SIG-M5 (cell line): ENCODE data around the gene SPINK4.

Source experiments
- DNase-seq: peaks from one replicate; lab custom pipeline; 2025; lab: John Stamatoyannopoulos, UW

SPINK4 gene

DNA sequence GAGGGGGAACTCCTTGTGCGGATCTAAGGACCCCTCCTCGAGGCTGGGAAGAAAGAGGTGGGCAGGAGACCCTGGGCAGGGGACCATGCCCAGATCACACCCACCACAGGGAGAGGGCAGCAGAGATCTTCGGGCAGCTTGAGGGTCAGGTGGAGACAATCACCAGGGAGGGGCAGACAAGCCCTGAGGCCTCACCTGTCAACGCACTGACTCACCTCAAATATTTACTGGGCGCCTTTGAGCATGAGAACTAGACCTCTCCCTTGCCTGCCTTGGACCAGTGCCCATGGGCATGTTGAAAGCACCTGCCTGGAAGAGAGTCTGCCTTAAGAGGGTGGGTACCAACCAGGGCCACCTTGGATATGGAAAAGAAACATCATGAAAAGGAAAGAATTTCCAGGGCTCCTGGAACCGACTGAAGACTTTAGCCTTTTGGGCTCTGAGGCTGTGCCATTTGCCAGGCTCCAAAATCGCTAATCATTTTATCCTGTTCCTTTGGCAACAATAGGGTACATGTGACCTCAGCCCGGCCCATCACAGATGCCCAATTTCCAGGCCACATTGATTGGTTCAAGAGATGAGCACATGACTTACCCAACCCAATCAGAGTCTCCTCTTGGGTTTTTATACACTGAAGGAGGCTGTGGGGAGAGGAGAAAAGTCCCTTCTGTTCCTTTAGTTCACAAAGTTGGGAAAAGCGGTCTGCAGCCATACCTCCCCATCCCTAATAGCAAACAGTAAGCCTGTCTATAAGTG lies 10.4 kb upstream of the SPINK4 start:
- DNase-seq: no peak

DNA sequence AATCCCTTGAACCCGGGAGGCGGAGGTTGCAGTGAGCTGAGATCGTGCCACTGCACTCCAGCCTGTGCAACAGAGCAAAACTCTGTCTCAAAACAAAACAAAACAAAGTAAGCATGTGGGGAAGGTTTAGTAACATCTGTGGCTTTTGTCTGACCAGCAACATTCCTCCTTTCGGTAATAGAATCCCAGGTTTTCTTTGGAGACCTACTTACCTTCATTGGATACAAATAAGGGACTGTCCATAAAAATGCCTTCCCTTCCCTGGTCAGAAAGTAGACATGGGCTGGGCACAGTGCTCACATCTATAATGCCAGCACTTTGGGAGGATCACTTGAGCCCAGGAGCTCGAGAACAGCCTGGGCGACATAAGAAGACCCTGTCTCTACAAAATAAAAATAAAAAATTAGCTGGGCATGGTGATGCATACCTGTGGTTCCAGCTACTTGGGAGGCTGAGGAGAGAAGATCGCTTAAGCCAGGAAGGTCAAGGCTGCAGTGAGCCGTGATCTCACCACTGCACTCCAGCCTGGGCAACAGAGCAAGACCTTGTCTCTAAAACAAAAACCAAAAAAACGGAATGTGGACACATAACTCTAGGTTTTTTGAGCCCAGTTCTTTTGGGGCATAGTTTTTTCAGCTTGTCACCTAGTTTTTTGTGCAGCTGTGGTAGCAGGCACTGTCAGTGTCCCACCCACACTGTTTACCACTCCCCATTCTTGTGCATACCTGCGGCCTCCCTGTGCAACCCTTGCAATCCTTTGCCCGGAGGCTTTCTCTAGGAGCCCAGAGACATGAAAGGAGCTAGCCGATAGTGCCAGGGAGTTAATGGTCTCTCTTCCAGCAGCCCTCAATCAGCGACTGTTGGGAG lies 9.0 kb upstream of the SPINK4 start:
- no peak for DNase-seq

DNA sequence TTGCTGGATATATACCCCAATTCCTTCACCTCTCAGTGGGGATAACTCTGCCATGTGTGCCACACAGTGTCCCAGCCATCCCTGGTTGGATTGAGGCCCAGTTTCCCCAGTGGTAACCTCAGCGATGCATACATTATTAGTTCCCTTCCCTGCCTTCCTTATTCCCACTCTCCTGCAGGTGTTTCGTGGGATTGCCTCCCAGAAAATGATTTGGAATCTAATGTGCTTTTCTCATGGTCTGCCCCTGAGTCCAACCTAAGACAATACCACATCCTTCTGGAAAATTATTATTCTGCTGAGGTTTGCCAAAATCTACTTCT lies 8.4 kb upstream of the SPINK4 start:
- no peak for DNase-seq

DNA sequence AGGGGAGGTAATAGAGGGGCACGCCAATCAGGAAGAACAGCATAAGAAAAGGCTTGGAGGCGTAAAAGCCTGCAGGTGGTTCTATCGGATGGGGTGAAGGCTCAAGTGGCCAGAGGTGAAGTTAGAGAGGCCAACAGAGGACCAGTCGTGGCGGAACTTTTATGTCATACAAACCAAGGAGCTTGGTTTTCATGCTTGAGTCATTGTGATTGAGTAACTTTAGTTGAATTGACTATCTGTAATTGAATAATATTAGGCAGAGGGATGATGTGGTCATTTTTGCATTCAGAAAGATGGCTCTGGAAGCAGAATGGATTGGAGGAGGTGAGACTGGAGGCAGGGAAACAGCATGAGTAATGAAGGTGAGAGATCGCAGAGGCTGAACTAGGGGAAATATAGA lies 7.2 kb upstream of the SPINK4 start:
- no peak for DNase-seq

DNA sequence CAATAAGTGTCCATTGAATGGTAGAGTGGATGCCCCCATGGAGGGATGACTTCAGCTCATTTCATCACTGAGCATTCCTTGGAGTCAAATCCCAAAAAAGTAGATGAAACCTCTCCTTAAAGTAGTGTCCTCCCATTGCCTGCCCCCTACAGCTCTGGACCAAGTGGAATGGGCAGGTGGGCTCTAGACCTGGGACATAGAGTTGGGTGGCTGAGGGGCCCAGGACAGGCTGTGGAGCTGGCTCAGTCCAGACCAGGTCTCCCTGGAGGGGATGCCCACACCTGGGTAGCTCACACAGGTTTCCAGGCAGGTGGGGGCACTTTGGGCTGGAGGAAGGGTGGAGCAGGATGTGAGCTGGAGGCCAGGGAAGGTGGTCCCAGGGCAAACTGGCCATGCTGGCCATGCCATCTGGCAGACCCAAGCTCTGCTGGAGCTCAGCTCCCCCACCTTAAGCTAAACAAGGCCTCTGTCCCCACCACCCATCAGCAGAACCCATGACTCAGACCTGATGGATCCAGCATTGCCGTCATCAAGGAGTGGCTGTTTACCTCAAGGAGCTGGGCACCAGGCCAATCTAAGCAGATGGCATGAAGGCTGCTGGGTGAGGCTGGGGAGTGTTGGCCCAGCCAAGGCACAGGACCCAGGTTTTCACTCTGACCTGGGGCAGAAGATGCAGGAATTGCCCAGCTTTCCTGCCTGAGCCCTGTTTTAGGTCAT lies 6.2 kb upstream of the SPINK4 start:
- DNase-seq: no peak

DNA sequence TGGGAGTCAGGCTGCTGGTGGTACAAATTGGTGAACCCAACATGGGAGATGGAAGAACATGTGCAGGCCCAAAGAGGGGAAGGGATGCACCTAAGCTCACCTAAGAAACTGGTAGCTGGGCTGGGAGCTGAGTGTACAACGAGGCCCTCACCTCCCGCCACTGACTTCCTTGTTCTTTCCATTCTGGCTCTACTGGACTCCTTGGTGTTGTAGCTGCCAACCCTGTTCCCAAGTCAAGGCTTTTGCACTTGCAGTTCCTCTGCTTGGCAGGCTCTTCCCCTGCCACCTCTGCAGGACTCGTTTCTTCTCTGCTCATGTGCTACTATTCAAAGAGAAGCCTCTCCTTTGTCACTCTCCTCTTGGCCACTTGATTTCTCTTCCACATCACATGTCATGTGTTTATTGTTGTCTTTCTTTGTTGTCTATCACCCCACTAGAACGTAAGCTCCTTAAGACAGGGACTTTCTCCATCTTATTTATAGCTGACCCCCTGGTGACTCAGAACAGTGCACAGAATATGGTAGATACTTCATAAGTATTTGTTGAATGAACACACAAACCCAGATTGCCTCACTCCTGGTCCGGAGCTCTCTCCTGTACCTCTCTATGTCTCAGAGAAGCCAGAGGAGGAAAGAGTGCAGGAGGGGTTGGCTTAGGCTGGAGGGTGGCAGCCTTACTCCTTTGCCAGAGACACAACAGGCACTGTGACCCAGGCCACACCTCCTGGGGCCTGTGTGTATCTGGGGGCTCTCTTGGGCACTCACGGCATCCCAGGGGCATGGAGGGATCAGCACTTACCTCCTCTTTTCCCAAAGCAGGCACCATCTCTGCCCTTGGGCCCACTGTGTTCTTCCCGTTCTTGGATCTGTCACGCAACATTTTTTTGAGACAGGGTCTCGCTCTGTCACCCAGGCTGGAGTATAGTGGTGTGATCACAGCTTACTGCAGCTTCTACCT lies 5.2 kb upstream of the SPINK4 start:
- DNase-seq: no peak

DNA sequence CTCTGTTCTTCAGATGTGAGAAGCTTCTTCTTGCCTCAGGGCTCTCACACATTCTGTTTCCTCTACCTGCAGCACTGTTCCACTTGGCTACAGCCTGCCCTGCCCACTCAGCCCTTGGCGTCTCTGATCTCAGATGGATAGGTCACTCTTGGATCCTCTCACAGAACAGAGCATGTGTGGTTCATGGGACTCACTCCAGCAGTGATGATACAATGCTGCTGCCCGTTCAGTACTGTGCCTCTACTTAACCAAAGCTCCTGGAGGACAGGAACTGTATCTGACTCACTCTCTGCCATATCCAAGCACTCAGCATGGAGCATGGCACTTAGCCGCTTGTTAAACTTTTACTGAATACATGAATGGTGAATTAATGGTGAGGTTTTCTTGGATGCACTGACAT lies 3.4 kb upstream of the SPINK4 start:
- no peak for DNase-seq

DNA sequence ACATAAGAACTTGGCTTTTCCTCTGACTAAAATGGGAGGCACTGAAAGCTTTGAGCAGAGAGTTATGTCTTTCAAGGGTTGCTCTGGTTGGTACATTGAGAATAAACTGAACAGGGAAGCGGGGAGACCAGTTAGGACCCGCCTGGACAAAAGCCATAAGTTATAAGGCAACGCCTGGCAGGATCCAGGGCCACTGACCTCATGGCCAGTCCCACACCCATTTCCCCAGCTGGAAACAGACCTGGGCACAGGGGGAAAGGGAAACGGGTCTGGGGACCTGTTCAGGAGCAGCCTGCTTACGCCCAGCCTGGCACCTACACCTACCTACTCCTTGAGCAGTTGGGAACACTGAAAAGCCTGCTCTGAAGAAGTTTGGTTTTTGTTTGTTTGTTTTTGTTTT lies 1.3 kb downstream of the SPINK4 start:
- no peak for DNase-seq

DNA sequence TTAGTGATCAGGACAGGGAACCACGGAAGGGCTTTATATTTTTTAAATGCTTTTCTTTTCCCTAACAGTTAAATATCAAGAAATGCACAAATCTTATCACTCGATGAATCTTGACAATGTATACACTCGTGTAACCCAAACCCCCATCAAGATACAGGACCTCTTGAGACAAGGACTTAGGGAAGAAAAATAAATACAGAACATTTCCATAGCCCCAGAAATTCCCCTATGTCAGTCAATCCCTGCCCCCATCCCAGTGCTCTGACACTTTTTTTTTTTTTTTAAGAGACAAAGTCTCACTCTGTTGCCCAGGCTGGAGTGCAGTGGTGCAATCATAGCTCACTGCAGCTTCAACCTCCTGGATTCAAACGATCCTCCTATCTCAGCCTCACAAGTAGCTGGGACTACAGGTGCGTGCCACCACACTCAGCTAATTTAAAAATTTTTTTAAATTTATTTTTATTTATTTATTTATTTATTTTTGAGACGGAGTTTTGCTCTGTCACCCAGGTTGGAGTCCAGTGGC lies 2.7 kb downstream of the SPINK4 start:
- no peak for DNase-seq

DNA sequence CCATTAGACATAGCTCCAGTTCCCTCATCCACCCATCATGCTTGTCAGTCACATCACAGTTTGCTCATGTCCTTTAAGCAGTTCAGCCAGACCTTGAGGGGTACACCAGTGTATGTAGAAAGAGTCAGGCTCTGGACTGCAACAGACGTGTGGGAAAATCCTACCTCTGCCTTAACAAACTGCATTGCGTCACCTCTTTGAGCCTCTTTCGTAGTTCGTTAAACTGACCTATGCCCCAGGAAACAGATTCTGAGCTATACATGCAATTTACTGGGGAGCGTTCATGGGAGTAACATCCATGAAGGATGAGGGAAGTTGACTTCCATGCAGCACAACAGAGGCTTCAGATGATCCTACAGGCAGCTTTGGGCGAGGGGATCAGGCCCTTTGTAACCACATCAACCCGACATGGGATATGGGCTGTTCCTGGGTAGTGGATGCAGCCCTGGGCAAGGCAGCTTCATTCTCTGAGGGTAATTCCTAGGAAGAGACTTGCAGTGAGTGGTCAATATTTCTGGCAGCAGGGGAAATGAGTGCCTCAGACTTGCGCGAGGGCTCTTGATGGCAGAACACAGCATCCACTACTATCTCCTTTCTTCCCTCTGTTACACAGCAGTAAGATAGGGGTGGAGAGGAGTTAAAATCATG lies 4.3 kb downstream of the SPINK4 start:
- no peak for DNase-seq

DNA sequence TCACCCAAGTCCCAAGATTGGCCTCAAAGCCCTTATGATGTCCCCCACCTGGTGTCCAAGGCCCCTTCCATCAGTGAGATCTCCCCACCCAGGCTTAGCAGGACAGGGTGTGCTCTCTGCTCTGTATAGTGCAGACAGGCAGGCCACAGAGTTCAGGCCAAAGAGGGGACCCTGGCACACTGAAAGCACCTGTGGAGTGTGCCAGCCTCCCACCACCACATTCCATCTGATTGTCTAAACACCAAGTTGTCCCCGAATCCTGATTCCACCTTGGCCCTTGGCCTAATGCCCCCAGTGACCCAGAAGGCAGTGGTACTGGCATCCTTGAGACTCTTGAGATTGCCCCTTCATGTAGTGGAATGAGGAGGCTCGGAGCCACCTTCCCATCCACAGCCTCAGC lies 5.4 kb downstream of the SPINK4 start:
- no peak for DNase-seq

DNA sequence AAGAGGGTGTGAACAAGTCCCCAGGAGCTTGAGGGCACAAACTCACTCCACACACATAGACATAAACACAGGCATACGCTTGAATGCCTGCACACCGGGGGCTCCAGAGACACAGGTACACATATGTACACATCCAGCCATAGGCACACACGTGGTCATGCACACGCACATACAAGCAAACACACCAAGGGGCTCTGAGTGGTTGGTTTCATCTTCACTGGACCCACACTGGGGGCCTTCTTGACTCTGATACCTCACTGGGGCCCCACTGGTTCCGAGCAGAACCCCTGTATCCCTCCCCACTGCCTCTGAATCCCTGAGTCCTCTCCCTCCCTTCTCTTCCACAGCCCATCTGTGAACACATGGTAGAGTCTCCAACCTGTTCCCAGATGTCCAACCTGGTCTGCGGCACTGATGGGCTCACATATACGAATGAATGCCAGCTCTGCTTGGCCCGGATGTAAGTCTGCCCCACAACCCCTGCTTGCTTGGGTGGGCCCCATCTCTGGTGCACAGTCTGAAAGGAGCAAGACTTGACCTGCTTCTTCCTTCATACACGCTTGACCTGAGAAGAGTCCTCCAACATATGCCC lies 6.4 kb downstream of the SPINK4 start:
- DNase-seq: no peak

DNA sequence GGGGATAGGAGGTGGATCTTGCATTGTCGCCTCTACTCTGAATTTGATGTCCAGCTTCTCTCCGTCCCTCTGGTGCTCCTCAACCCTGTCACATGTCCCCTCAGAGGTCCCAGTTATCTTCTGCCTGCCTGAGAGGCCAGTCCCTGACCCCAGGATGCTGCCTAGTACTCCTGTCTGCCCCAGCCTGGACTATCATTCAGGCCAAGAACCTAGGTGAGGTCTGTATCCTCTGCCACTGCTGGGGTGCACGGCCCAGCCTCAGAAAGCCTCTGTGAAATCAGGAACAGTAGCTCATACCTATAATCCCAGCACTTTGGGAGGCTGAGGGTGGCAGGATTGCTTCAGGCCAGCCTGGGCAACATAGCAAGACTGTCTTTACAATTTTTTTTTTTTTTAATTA lies 8.6 kb downstream of the SPINK4 start:
- DNase-seq: no peak

DNA sequence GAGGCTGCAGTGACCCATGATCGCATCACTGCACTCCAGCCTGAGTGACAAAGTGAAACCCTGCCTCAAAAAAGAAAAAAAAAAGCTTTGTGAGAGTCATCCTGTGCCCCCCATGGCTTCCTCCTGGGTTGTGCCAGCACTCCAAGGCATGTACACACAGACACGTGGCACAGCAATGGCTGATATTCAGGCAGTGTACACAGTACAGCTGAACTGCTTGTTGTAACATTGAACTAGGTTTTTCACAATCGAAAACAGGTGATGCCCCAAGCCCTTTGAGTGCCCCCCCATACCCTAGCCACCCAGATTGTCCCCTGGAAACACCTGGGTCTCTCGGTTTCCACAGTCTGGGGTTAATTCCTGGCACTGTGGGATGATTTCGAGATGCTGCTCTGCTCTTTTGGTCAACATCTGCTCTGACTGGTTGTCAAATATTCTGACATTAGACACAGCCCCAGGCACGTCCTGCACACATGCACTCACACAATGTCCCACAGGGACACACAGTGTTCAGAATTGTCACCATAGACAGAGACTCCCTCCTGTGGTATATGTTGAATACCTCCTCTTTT lies 9.2 kb downstream of the SPINK4 start:
- no peak for DNase-seq

DNA sequence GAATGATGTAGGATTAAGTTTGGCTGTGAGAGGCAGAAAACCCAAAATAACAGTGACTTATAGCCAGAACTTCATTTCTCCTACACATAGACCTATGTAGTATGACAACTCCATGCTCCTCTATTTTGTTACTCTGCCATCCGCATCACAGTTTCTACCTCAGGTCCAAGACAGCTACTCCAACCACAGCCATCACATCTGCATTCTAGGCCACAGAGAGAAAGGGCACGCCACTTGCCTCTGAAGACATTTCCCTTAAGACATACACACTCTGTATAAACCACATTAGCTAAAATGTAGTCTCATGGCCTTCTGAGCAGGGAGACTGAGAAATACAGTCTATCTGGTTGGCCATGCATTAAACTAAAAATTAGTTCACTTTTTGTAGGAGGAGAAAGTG lies 10.0 kb downstream of the SPINK4 start:
- no peak for DNase-seq

DNA sequence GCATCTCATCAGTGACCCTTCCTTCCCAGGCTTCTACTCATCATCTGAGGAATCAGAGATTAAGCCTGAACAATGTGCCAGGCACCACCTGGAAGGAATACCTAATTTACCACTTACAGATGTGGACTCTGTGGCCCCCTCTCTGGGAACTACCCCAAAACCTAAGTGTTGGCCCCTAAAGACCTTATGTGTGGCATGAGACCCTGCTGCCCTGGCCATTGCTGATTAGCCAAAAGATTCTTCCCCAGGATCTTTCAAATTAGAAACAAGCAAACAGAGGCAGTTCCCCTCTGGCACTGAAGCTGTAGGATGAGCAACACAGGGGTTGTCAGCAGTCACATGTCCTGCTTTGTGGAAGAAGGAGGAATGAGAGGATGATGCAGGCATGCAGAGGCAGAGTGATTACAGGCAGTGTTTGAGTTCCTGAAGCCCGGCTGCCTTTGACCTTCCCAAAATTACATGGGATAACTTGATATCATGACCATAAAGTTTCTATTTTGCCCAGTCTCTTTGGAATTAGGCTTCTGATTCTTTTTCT lies 10.6 kb downstream of the SPINK4 start:
- DNase-seq: no peak

DNA sequence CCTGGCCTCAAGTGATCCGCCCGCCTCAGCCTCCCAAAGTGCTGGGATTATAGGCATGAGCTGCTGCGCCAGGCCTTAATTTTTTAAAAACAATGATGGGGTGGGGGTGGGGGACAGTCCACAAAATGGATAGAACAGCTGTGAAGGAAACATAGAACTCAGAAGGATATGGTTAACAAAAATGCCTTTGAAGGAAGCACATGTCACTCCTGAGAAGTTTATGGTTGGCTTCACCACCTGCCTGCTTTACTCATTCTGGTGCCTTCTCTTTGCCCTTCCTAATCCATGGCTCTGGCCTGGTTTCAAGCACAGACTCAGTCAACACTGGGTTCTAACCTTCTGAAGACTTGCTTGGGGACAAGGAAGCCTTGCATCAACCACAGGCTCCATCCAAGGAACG lies 14.2 kb downstream of the SPINK4 start:
- DNase-seq: no peak

DNA sequence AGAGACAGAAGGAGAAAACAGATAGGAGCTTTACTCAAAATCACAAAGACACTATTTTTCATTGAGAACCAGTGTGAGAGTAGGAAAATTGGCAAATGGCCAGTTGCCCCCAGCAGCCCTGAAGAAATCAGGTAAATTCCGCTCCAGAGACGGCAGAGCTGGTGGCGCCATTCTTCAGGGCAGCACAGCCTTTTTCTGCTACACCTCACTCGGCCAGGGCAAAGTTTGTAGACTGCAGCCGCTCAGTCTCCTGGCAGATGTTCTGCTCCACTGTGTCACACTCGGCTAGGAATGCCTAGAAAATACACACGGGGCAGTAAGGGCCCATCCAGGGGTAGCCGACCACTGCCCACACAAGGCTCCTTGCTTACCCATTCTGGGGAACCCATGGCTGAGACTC lies 15.0 kb downstream of the SPINK4 start:
- DNase-seq: no peak

DNA sequence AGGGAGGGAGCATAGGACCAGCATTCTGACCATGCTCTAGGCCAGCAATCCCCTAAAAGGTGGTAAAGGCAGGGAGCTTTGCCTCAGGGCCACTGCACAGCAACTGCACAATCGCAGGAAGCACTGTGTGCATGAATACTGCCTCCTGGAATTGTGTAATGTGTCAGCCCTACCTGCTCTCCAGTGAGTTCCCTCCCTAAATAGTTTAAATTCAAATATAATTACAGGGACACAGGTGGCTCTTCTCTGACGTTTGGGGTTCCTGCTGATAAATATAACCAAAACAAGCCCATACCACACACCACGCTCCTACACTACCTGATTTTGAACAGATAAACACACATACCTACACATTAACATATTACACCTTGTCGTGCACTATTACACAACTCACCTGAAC lies 15.5 kb downstream of the SPINK4 start:
- DNase-seq: no peak

DNA sequence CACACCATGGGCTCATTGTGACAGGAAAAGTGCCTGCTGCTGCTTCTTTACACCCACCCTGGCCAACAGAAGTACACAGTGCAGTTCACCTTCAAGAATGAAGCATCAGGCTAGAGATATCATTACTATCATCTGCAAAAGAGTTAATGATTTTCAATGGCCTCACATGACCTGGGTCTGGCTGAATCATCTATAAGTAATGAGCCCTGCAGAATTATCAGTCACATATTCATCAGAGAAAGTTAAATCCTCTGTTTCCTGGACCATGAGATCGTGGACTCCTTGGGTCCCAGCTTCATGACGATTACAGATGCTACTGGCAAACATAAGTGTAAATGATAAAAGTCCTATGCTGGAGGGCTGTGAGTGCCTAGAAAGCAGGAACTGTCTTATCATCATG lies 16.3 kb downstream of the SPINK4 start:
- no peak for DNase-seq
